SK-N-SH treated with all-trans-retinoic acid at 6 μM for 48 hours (cell line): Measurements from ENCODE around the gene CCRL2.

Source experiments
- RARB ChIP-seq: fragments of 250-450 bp; sonication (Bioruptor Pico); IDR thresholded peaks from 2 replicates; pipeline ENCODE4 v1.8.0; 2021; ENCODE audit warnings: mild to moderate bottlenecking, moderate library complexity
- SNAI2 ChIP-seq: fragments of 250-450 bp; sonication (Bioruptor Pico); IDR thresholded peaks from 2 replicates; pipeline ENCODE4 v1.5.0; 2020; ENCODE audit warnings: mild to moderate bottlenecking, moderate library complexity
- TF ChIP-seq, protein P1 (sequence below): fragments of 250-450 bp; sonication (Bioruptor Pico); IDR thresholded peaks from 2 replicates; pipeline ENCODE4 v1.8.0; 2020; ENCODE audit warnings: mild to moderate bottlenecking, moderate library complexity, borderline replicate concordance

DNA sequence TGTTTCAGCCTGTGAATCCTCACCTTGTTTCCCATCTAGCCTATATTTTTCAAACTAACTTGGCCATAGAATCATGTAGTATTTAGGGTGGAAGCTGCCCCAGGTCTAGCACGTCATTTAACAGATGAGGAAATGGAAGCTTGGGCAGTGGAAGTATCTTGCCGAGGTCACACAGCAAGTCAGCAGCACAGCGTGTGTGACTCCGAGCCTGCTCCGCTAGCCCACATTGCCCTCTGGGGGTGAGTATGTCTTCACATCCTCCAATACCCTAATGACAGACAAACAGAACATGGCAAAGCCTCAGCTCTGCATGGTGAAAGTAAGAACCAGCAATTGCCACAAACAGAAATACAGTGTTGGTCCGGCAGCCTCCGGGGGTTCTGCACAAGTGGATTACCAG, 38.5 kb upstream of the CCRL2 start:
- no peak for TF ChIP-seq SNAI2 (CRISPR knock-in tag)
- no peak for TF ChIP-seq RARB (CRISPR knock-in tag)
- TF ChIP-seq, protein P1, sequence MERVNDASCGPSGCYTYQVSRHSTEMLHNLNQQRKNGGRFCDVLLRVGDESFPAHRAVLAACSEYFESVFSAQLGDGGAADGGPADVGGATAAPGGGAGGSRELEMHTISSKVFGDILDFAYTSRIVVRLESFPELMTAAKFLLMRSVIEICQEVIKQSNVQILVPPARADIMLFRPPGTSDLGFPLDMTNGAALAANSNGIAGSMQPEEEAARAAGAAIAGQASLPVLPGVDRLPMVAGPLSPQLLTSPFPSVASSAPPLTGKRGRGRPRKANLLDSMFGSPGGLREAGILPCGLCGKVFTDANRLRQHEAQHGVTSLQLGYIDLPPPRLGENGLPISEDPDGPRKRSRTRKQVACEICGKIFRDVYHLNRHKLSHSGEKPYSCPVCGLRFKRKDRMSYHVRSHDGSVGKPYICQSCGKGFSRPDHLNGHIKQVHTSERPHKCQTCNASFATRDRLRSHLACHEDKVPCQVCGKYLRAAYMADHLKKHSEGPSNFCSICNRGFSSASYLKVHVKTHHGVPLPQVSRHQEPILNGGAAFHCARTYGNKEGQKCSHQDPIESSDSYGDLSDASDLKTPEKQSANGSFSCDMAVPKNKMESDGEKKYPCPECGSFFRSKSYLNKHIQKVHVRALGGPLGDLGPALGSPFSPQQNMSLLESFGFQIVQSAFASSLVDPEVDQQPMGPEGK (CRISPR knock-in tag), result no peak
